Stimulated activated CD8-positive, alpha-beta memory T cell treated with anti-CD3 and anti-CD28 coated beads, Interleukin-12 subunit alpha, Interleukin-12 subunit beta, amount 100 ng/mL, for 24 hours (primary cell): ENCODE data around the gene PDE1C.

Experiments
- DNase-seq: peaks from one replicate; pipeline ENCODE4 v3.0.0-alpha.2; 2020; ENCODE audit errors: extremely low read depth

The PDE1C gene

GRCh38 chr7:31775556-31775955, 294.7 kb downstream of the PDE1C start:
- DNase-seq: no peak

- no peak for DNase-seq
Observed at GRCh38 chr7:31772211-31772610, 298.0 kb downstream of the PDE1C start.

GRCh38 chr7:31767686-31768358, 302.4 kb downstream of the PDE1C start:
- DNase-seq: no peak

- DNase-seq: no peak
Observed at GRCh38 chr7:31764462-31764861, 305.7 kb downstream of the PDE1C start.

GRCh38 chr7:31763548-31763947, 306.7 kb downstream of the PDE1C start:
- no peak for DNase-seq

GRCh38 chr7:31761646-31762045, 308.6 kb downstream of the PDE1C start:
- DNase-seq: no peak

GRCh38 chr7:31758755-31759154, 311.5 kb downstream of the PDE1C start:
- DNase-seq: no peak

- DNase-seq: no peak
Observed at GRCh38 chr7:31751726-31752125, 318.5 kb downstream of the PDE1C start.

GRCh38 chr7:31748084-31748483, 322.1 kb downstream of the PDE1C start:
- no peak for DNase-seq

GRCh38 chr7:31747553-31747952, 322.7 kb downstream of the PDE1C start:
- no peak for DNase-seq

GRCh38 chr7:31744294-31744874, 325.8 kb downstream of the PDE1C start:
- DNase-seq: no peak

- DNase-seq: no peak
Observed at GRCh38 chr7:31741852-31742251, 328.4 kb downstream of the PDE1C start.

GRCh38 chr7:31735991-31736982, 333.9 kb downstream of the PDE1C start:
- no peak for DNase-seq

GRCh38 chr7:31734456-31734855, 335.8 kb downstream of the PDE1C start:
- no peak for DNase-seq

GRCh38 chr7:31729195-31729804, 340.9 kb downstream of the PDE1C start:
- no peak for DNase-seq

- no peak for DNase-seq
Observed at GRCh38 chr7:31724696-31725095, 345.5 kb downstream of the PDE1C start.

GRCh38 chr7:31720366-31720765, 349.8 kb downstream of the PDE1C start:
- no peak for DNase-seq

- DNase-seq: no peak
Observed at GRCh38 chr7:31716355-31716754, 353.9 kb downstream of the PDE1C start.

- no peak for DNase-seq
Observed at GRCh38 chr7:31710171-31710570, 360.0 kb downstream of the PDE1C start.

GRCh38 chr7:31707089-31707488, 363.1 kb downstream of the PDE1C start:
- DNase-seq: no peak

GRCh38 chr7:31705377-31705776, 364.8 kb downstream of the PDE1C start:
- DNase-seq: no peak

GRCh38 chr7:31702354-31702753, 367.9 kb downstream of the PDE1C start:
- DNase-seq: no peak
